A673 (cell line): ENCODE data around the gene FAM222B.

Source experiments
- EZH2 ChIP-seq: fragments of 200-600 bp; sonication (generic); IDR thresholded peaks from 2 replicates; pipeline ENCODE4 v1.6.1; 2017; ENCODE audit warnings: borderline replicate concordance, low read depth, mild to moderate bottlenecking, mixed read lengths, antibody characterized with exemption, low read length; ENCODE audit not compliant: poor library complexity, severe bottlenecking
- TF ChIP-seq, protein P1 (sequence below): fragments of 300-800, 200-600 bp; sonication (generic); conservative IDR thresholded peaks from 2 replicates; pipeline ENCODE4 v1.5.1; 2017; ENCODE audit warnings: low read depth, mild to moderate bottlenecking, antibody characterized with exemption, low read length, moderate library complexity, mixed read lengths

DNA sequence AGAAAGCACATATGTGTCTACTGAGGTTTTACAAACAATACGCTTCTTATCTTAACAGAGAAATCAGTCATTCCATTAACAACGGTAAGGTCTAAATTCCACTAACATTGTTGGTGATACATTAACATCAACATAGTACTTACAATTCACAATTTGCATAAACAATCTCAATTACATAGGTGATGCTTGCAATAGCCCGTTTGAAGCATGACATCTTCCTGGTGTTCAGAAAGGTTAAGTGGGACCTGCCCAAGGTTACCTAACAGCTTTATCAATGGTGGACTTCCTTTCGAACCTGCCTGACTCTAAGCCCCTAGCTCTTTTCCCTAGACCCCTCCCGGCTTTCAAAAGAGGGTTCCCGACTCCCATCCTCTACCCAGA is 699 bp downstream of the FAM222B start:
- TF ChIP-seq, protein P1, sequence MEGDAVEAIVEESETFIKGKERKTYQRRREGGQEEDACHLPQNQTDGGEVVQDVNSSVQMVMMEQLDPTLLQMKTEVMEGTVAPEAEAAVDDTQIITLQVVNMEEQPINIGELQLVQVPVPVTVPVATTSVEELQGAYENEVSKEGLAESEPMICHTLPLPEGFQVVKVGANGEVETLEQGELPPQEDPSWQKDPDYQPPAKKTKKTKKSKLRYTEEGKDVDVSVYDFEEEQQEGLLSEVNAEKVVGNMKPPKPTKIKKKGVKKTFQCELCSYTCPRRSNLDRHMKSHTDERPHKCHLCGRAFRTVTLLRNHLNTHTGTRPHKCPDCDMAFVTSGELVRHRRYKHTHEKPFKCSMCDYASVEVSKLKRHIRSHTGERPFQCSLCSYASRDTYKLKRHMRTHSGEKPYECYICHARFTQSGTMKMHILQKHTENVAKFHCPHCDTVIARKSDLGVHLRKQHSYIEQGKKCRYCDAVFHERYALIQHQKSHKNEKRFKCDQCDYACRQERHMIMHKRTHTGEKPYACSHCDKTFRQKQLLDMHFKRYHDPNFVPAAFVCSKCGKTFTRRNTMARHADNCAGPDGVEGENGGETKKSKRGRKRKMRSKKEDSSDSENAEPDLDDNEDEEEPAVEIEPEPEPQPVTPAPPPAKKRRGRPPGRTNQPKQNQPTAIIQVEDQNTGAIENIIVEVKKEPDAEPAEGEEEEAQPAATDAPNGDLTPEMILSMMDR = no peak
- TF ChIP-seq EZH2 = no peak
